CD4-positive, alpha-beta T cell treated with Interleukin-4 for 4 hours (primary cell): ENCODE measurements around the gene MBOAT2.

ENCODE experiments used
- DNase-seq: peaks from one replicate; pipeline ENCODE4 v3.0.0-alpha.2; 2020

Gene MBOAT2

GRCh38 chr2:8805278-8806210 lies 197.9 kb downstream of the MBOAT2 start:
- DNase-seq: no peak

GRCh38 chr2:8803658-8804379 lies 199.7 kb downstream of the MBOAT2 start:
- peak; percentile 2 for DNase-seq

GRCh38 chr2:8802741-8803140 lies 200.7 kb downstream of the MBOAT2 start:
- no peak for DNase-seq
